HUES64 (cell line): ENCODE data around the gene TRIM54.

ENCODE experiments used
- H3K27ac ChIP-seq: 2 replicates; pipeline ENCODE4 v1.7.0; 2013; ENCODE audit warnings: low read depth, low read length, inconsistent platforms
- H3K27me3 ChIP-seq: 2 replicates; pipeline ENCODE4 v1.6.1; 2013; ENCODE audit warnings: mild to moderate bottlenecking, low read length; ENCODE audit not compliant: insufficient read depth
- H3K36me3 ChIP-seq: 2 replicates; pipeline ENCODE4 v1.6.1; 2013; ENCODE audit warnings: mild to moderate bottlenecking, low read length; ENCODE audit not compliant: insufficient read depth
- H3K4me1 ChIP-seq: 2 replicates; pipeline ENCODE4 v1.6.1; 2013; ENCODE audit warnings: mild to moderate bottlenecking, low read length, moderate library complexity; ENCODE audit not compliant: insufficient read depth
- H3K4me3 ChIP-seq: 2 replicates; pipeline ENCODE4 v1.5.1; 2013; ENCODE audit warnings: mild to moderate bottlenecking, low read length, moderate library complexity
- H3K9ac ChIP-seq: 2 replicates; pipeline ENCODE4 v1.6.1; 2013; ENCODE audit warnings: mild to moderate bottlenecking, low read depth, low read length
- H3K9me3 ChIP-seq: 2 replicates; pipeline ENCODE4 v1.6.1; 2013; ENCODE audit warnings: low read depth, low read length; ENCODE audit not compliant: insufficient read depth
- WGBS: fragments of 150-250, 120-280 bp; methylation state at CpG from one replicate; pipeline ENCODE4 v1.1.7; 2013; ENCODE audit warnings: missing lambda C conversion rate; 5-methylcytosine and 5-hydroxymethylcytosine counted together

The TRIM54 gene

DNA sequence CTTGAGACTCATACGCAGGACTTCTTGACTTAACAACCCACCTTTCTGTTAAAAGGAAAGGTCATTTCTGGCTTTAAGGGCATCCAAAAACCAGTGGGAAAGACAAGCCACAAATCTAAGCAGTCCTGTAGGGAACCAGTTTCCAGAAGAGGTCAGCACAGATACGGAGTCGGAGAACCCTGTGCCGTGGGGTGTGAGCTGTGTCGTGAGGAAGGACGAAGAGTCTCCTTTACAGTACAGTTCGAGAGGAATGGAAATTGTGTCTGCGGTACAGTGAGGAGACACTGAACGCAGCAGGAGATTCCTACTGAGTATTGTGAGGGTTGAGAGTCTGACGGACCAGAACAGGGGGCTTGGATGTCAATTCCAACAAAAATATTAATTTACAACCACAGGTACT lies 37.1 kb upstream of the TRIM54 start:
- no peaks in the 10 kb centered on the region for H3K4me1 ChIP-seq
- H3K27ac ChIP-seq, result no peak overlapping the region
- no peak overlapping the region for H3K4me3 ChIP-seq
- H3K9me3 ChIP-seq, result no peaks in the 10 kb centered on the region
- H3K36me3 ChIP-seq, result peaks cover 48% of the 10 kb centered on the region
- no peak overlapping the region for H3K9ac ChIP-seq
- 93% methylated on average over 9 of the region's 10 CpGs for WGBS
- H3K27me3 ChIP-seq, result no peaks in the 10 kb centered on the region

DNA sequence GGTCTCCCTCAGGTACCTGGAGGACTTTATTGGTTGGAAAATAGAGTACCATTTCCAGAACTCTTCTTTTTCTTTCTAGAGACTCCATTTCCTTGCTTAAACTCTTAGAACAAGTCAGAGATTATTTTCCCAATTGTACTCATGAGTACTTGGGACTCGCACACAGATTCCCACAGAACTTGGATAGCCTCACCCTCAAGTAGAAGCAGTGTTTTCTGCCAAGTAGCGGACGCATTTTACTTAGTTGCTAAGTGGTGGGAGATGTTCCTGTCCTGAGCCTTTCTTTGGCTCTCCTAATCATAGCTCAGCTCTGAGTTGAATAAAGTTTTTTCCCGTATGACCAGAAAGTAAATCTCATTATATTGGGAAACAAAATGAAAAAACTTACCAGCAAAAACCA lies 36.6 kb upstream of the TRIM54 start:
- 100% methylated on average over 4 of the region's 4 CpGs for WGBS
- Histone ChIP-seq H3K9ac (no peak overlapping the region), H3K36me3 (peaks cover 43% of the 10 kb centered on the region)

DNA sequence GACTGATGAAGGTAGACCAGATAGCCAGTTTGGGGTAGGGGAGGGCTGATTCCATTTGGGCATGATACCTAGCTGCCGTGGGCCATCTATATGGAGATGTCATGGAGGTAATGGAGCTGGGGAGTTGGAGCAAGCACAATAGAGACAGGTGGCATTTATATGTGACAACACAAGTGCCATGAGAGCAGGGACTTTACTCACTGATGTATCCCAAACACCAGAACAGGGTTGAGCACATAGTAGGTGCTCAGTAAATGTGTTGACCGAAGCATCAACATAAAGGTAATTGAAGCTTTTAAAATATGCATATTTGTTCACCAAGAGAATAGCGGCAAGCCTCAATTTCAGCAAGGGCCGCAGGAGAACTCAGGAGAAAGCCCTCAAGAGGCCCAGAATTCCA lies 34.3 kb upstream of the TRIM54 start:
- peaks cover 3% of the 10 kb centered on the region; the same call in 1 of the 2 replicates for H3K4me1 ChIP-seq
- H3K4me3 ChIP-seq, result no peak overlapping the region
- H3K27ac ChIP-seq, result no peak overlapping the region
- H3K36me3 ChIP-seq, result peaks cover 20% of the 10 kb centered on the region
- WGBS, result 68% methylated on average over 4 of the region's 4 CpGs
- H3K9me3 ChIP-seq, result no peaks in the 10 kb centered on the region
- no peak overlapping the region for H3K9ac ChIP-seq
- H3K27me3 ChIP-seq, result peaks cover 13% of the 10 kb centered on the region

More for the DNA sequence above, 36.6 kb upstream of the TRIM54 start:
- H3K9me3 ChIP-seq, result no peaks in the 10 kb centered on the region
- H3K27me3 ChIP-seq, result peaks cover 4% of the 10 kb centered on the region
- no peak overlapping the region for H3K27ac ChIP-seq
- H3K4me1 ChIP-seq, result peaks cover 3% of the 10 kb centered on the region; the same call in 1 of the 2 replicates
- no peak overlapping the region for H3K4me3 ChIP-seq

DNA sequence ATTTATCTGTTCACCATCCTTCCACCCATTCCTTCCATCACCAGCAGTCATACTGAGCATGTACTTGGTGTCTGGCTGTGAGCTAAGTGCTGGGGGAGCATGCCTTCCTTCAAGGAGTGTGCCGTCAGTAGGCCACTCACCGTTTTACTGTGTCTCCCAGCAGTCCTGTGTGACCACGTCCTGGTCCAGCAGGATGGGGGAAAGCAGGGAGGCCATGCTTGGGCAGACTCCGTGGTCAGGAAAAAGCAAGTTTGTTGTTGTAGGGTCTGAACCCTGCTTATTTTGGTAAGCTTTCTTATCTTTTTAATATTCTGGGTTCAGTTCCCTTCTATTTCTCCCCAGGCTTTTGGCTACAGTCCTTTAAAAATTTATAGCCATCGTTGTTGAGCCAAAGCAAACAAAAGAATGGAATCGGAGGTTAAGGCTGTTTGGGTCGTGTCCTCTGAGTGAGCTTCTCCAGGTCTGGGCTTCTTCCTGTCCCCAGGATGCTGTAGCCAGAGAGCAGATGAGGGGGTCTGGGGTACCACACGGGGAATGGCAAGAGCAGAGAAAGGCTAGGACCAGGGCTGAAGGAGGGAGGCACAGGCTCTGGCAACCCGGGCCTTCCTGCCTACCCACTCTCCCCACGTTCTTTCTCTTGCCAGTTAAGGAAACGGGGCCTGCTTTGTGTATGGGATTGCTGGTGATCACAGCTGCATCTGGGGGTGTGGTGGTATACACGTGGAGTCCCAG lies 32.9 kb upstream of the TRIM54 start:
- Histone ChIP-seq H3K9ac (no peak overlapping the region), H3K4me3 (no peak overlapping the region), H3K27me3 (peaks cover 13% of the 10 kb centered on the region), H3K27ac (no peak overlapping the region), H3K36me3 (peaks cover 6% of the 10 kb centered on the region), H3K9me3 (no peaks in the 10 kb centered on the region), H3K4me1 (peaks cover 3% of the 10 kb centered on the region; the same call in 1 of the 2 replicates)
- 82% methylated on average over 12 of the region's 12 CpGs for WGBS

DNA sequence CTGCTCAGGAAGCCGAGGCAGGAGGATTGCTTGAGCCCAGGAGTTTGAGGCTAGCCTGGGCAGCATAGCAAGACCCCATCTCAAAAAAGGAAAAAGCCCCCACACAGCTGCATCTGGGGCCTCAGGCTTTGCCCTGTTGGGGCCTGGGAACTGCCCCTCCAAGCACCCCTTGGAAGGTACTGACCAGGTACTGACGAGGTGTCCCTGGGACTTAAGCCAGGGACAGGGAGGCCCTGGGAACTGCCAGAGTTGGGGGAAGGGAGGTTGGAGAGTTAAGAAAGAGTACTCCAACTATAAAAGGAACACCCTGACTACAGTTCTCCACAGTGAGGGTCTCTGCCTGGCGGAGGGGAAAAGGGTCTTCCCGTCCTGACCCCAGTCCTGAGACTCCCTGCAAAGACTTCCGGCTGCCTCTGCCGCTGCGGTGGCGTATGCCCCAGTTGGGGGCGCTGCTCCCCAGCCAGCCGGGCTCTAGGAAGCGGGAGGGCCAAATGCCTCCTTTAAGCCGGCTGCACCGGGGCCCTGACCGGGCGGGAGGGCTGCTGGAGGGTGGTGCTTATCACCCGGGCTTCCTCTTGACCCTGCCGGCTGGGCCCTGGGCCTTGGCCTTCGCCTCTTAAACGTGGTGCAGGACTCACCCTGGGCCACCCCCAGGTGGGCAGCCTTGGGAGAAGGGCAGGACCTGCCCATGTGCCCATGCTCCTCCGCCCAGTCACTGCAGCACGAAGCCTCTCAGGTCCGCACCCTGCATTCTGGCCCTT lies 32.2 kb upstream of the TRIM54 start:
- 14% methylated on average over 22 of the region's 22 CpGs for WGBS
- no peak overlapping the region for H3K27ac ChIP-seq
- peaks cover 3% of the 10 kb centered on the region; the same call in 1 of the 2 replicates for H3K4me1 ChIP-seq
- H3K9me3 ChIP-seq, result no peaks in the 10 kb centered on the region
- H3K9ac ChIP-seq, result peak overlapping the region; percentile 44; the same call in 1 of the 2 replicates
- peaks cover 13% of the 10 kb centered on the region for H3K27me3 ChIP-seq
- peak overlapping the region; percentile 37 for H3K4me3 ChIP-seq
- H3K36me3 ChIP-seq, result peaks cover 2% of the 10 kb centered on the region; the same call in 1 of the 2 replicates

DNA sequence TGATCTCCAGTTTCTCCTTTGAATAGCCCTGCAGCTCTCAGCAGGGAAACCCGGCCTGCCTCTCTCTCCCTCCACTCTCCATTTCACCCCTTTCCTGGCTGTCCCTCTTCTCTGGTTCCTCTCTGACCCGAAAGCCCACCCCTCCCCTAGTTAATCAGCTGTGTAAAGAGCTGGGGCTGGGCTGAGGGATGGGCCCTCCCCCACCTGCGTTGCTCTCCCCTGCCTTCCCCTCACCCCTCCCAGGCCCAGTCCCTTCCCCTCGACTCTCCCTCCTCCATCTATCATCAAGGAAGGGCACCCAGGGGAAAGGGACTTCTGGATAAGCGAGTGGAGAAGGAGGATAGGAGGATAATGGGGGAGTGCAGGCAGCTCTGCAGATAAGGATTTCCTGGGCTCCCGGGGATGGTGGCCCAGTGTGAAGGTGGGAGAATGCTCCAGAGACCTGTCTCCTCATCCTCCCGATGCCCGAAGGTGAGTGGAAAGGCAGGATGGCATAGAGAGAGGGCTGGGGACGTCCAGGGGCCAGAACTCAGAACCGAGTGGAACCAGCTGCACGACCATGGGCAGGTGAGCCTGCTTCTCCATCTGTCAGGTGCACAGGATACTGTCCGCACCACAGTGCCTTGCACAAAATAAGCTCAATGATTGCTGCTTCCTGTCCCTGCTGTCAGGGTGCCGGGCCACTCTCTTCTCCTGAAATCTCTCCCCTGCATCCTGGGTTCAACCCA lies 31.4 kb upstream of the TRIM54 start:
- Histone ChIP-seq H3K27me3 (peaks cover 13% of the 10 kb centered on the region), H3K9ac (peak overlapping the region; percentile 44; the same call in 1 of the 2 replicates), H3K4me1 (peaks cover 3% of the 10 kb centered on the region; the same call in 1 of the 2 replicates), H3K4me3 (peak overlapping the region; percentile 37), H3K27ac (no peak overlapping the region), H3K9me3 (no peaks in the 10 kb centered on the region), H3K36me3 (no peaks in the 10 kb centered on the region)
- 48% methylated on average over 13 of the region's 13 CpGs for WGBS

DNA sequence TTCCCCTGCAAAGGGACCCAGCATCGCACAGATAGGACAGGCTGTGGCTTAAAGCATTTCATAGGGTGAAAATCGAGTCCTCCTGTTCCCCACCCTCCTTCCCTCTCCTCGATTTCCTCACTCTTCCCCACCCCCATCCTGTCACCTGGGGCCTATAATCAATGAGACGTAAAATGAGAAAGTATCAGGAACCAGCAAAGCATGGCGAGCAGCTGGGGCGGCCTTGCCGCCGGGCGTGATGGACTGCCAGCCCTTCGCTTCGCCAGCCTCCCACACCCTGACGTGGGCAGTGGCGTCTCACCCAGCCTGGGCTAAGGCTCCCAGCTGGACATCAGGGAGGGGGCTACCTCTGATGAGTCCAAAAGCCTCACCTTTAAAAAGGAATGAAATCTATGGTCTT lies 30.5 kb upstream of the TRIM54 start:
- WGBS, result 78% methylated on average over 13 of the region's 13 CpGs
- H3K4me1 ChIP-seq, result peaks cover 3% of the 10 kb centered on the region; the same call in 1 of the 2 replicates
- H3K36me3 ChIP-seq, result no peaks in the 10 kb centered on the region
- H3K27ac ChIP-seq, result no peak overlapping the region
- no peaks in the 10 kb centered on the region for H3K9me3 ChIP-seq
- no peak overlapping the region for H3K4me3 ChIP-seq
- no peak overlapping the region for H3K9ac ChIP-seq
- H3K27me3 ChIP-seq, result peaks cover 13% of the 10 kb centered on the region

GRCh38 chr2:27255187-27255586 lies 27.0 kb upstream of the TRIM54 start:
- Histone ChIP-seq H3K27me3 (peaks cover 25% of the 10 kb centered on the region), H3K36me3 (no peaks in the 10 kb centered on the region), H3K9ac (no peak overlapping the region), H3K4me1 (peaks cover 3% of the 10 kb centered on the region; the same call in 1 of the 2 replicates), H3K27ac (no peak overlapping the region), H3K4me3 (no peak overlapping the region), H3K9me3 (no peaks in the 10 kb centered on the region)
- 77% methylated on average over 13 of the region's 13 CpGs for WGBS

- H3K4me3 ChIP-seq, result no peak overlapping the region
- H3K9me3 ChIP-seq, result no peaks in the 10 kb centered on the region
- WGBS, result 69% methylated on average over 1 of the region's 1 CpG
- H3K36me3 ChIP-seq, result no peaks in the 10 kb centered on the region
- peaks cover 26% of the 10 kb centered on the region for H3K27me3 ChIP-seq
- no peaks in the 10 kb centered on the region for H3K4me1 ChIP-seq
- H3K9ac ChIP-seq, result no peak overlapping the region
- H3K27ac ChIP-seq, result no peak overlapping the region
Observed at GRCh38 chr2:27255660-27256059, 26.6 kb upstream of the TRIM54 start.

- Histone ChIP-seq H3K27me3 (peaks cover 30% of the 10 kb centered on the region), H3K4me3 (no peak overlapping the region), H3K4me1 (peaks cover 6% of the 10 kb centered on the region; the same call in 1 of the 2 replicates), H3K9ac (no peak overlapping the region), H3K27ac (no peak overlapping the region), H3K9me3 (no peaks in the 10 kb centered on the region), H3K36me3 (no peaks in the 10 kb centered on the region)
- 87% methylated on average over 7 of the region's 7 CpGs for WGBS
Observed at GRCh38 chr2:27256855-27257454, 25.3 kb upstream of the TRIM54 start.
